NCI-H524 (cell line): Measurements from ENCODE around the gene PPP4R2.
A peak's percentile ranks its signal among the peaks of the same experiment; 100 is the strongest.

Source experiments
- DNase-seq, 2 experiments: peaks; one replicate each; lab custom pipeline; 2025; lab: John Stamatoyannopoulos, UW

Gene PPP4R2

GRCh38 chr3:72996473-72997333, at the start of gene PPP4R2:
TSS of gene PPP4R2 (plus strand) at chr3:72996811. CDS start at chr3:72997038, 227 bp downstream.
- peak; percentile 70 to 81 for DNase-seq

GRCh38 chr3:72947715-72948490, 48.7 kb upstream of the PPP4R2 start:
- no peak for DNase-seq

- no peak for DNase-seq
Measured at GRCh38 chr3:72949016-72949415, 47.6 kb upstream of the PPP4R2 start.

- no peak for DNase-seq
Measured at GRCh38 chr3:72950372-72950771, 46.2 kb upstream of the PPP4R2 start.

- DNase-seq: no peak
Measured at GRCh38 chr3:72950801-72951200, 45.8 kb upstream of the PPP4R2 start.

GRCh38 chr3:72951259-72951722, 45.3 kb upstream of the PPP4R2 start:
- DNase-seq: no peak

GRCh38 chr3:72953325-72953956, 43.2 kb upstream of the PPP4R2 start:
- DNase-seq: no peak

- no peak for DNase-seq
Measured at GRCh38 chr3:72957297-72957696, 39.3 kb upstream of the PPP4R2 start.

GRCh38 chr3:72959336-72959735, 37.3 kb upstream of the PPP4R2 start:
- no peak for DNase-seq

GRCh38 chr3:72960812-72961518, 35.6 kb upstream of the PPP4R2 start:
- no peak for DNase-seq

GRCh38 chr3:72961752-72962151, 34.9 kb upstream of the PPP4R2 start:
- no peak for DNase-seq

GRCh38 chr3:72962317-72962716, 34.3 kb upstream of the PPP4R2 start:
- DNase-seq: no peak

- no peak for DNase-seq
Measured at GRCh38 chr3:72964633-72965032, 32.0 kb upstream of the PPP4R2 start.

- DNase-seq: no peak
Measured at GRCh38 chr3:72968266-72968664, 28.3 kb upstream of the PPP4R2 start.

GRCh38 chr3:72969766-72970165, 26.8 kb upstream of the PPP4R2 start:
- DNase-seq: no peak

- no peak for DNase-seq
Measured at GRCh38 chr3:72970942-72971341, 25.7 kb upstream of the PPP4R2 start.

- no peak for DNase-seq
Measured at GRCh38 chr3:72972706-72973030, 23.9 kb upstream of the PPP4R2 start.

- DNase-seq: no peak
Measured at GRCh38 chr3:72973031-72973723, 23.4 kb upstream of the PPP4R2 start.

GRCh38 chr3:72973786-72974185, 22.8 kb upstream of the PPP4R2 start:
- no peak for DNase-seq

- DNase-seq: no peak
Measured at GRCh38 chr3:72974956-72975355, 21.7 kb upstream of the PPP4R2 start.

- no peak for DNase-seq
Measured at GRCh38 chr3:72976281-72976741, 20.3 kb upstream of the PPP4R2 start.
